Vagina (tissue), 2 donors: Measurements from ENCODE around the gene TEX13D. TPM values are rescaled to one million over a fixed set of nuclear protein-coding genes. Genes with fewer than 3 reads are reported as not detected.
A peak's percentile ranks its signal among the peaks of the same experiment; 100 is the strongest.

Source experiments
- DNase-seq, 2 donors: peaks; one replicate each; pipeline ENCODE4 v3.0.0-alpha.2; 2017; ENCODE audit errors: extremely low spot score in 2 of 2
- H3K27ac ChIP-seq: fragments of 200-600 bp; sonication (generic); one replicate; pipeline ENCODE4 v1.5.1; 2019
- H3K27me3 ChIP-seq: fragments of 200-600 bp; sonication (generic); one replicate; pipeline ENCODE4 v1.5.1; 2019
- H3K36me3 ChIP-seq, 2 donors: fragments of 200-600 bp; sonication (generic); one replicate each; pipeline ENCODE4 v1.5.1; 2017 to 2019
- H3K4me1 ChIP-seq: fragments of 200-600 bp; sonication (generic); one replicate; pipeline ENCODE4 v1.5.1; 2019
- H3K4me3 ChIP-seq, 2 donors: fragments of 200-600 bp; sonication (generic); 1 replicate in 1 of 2; 2 replicates in 1 of 2; pipeline ENCODE4 v1.5.1; 2016 to 2019
- H3K9me3 ChIP-seq: fragments of 200-600 bp; sonication (generic); one replicate; pipeline ENCODE4 v1.5.1; 2019
- CTCF ChIP-seq, 3 experiments: fragments of 450-650 bp in 2 of 3; fragments of 200-600 bp in 1 of 3; sonication (generic) in 1 of 3; IDR thresholded peaks; one replicate each; pipeline ENCODE4 v1.5.1; 2017 to 2019; ENCODE audit warnings: antibody characterized with exemption in 3 of 3, mild to moderate bottlenecking in 2 of 3, moderate library complexity in 2 of 3
- POLR2A ChIP-seq, 2 donors: fragments of 450-650 bp; IDR thresholded peaks; one replicate each; pipeline ENCODE4 v1.6.1; 2017; ENCODE audit warnings: antibody characterized with exemption in 2 of 2, mild to moderate bottlenecking in 2 of 2, moderate library complexity in 2 of 2
- POLR2AphosphoS5 ChIP-seq, 2 donors: sonication (generic); formaldehyde crosslinking; IDR thresholded peaks; one replicate each; pipeline ENCODE4 v1.9.0; 2017; ENCODE audit warnings: antibody characterized with exemption in 2 of 2, mild to moderate bottlenecking in 2 of 2, low read depth in 1 of 2; ENCODE audit not compliant: insufficient read depth in 1 of 2
- intact Hi-C: fragments of 100-400 bp; cut with DNase I; formaldehyde crosslinking; loops from one replicate; pipeline ENCODE4 v1.15.1; 2023
- total RNA-seq: library from RNA; depleted of rRNA; stranded (reverse); fragments of >200 nt; gene quantifications from one replicate; pipeline ENCODE4 v1.2.3, GENCODE V29; 2016

TEX13D gene
- total RNA-seq, 1 donor from 2014 or later: not detected

GRCh38 chrX:124347242-124347641 lies 14.8 kb downstream of the TEX13D start:
- no peak for DNase-seq
- Histone ChIP-seq H3K27me3 (no peaks in the 10 kb centered on the region), H3K27ac (no peak overlapping the region), H3K4me1 (no peaks in the 10 kb centered on the region), H3K36me3 (no peaks in the 10 kb centered on the region), H3K9me3 (no peaks in the 10 kb centered on the region), H3K4me3 (peak overlapping the region in 1 of 2 donors; percentile 11)
- no peak for TF ChIP-seq POLR2A (IDR thresholded peaks at IDR 0.05)
- TF ChIP-seq POLR2AphosphoS5 (IDR thresholded peaks at IDR 0.05; ENCODE audit: insufficient read depth in 1 of 2, low read depth in 1 of 2): no peak
- no peak for TF ChIP-seq CTCF (IDR thresholded peaks at IDR 0.05)
- intact Hi-C loops: no loop called here

- no peak for DNase-seq
- Histone ChIP-seq H3K9me3 (no peaks in the 10 kb centered on the region), H3K4me1 (no peaks in the 10 kb centered on the region), H3K4me3 (no peak overlapping the region), H3K27ac (no peak overlapping the region), H3K36me3 (no peaks in the 10 kb centered on the region), H3K27me3 (no peaks in the 10 kb centered on the region)
- no peak for TF ChIP-seq POLR2A (IDR thresholded peaks at IDR 0.05)
- no peak for TF ChIP-seq CTCF (IDR thresholded peaks at IDR 0.05)
- no peak for TF ChIP-seq POLR2AphosphoS5 (IDR thresholded peaks at IDR 0.05; ENCODE audit: insufficient read depth in 1 of 2, low read depth in 1 of 2)
- intact Hi-C loops: no loop called here
Measured at GRCh38 chrX:124348182-124348581, 15.7 kb downstream of the TEX13D start.

GRCh38 chrX:124348885-124349453 lies 16.5 kb downstream of the TEX13D start:
- H3K27me3 ChIP-seq: no peaks in the 10 kb centered on the region
- no peaks in the 10 kb centered on the region for H3K4me1 ChIP-seq
- no peak overlapping the region for H3K27ac ChIP-seq
- no peak for DNase-seq
- H3K9me3 ChIP-seq: no peaks in the 10 kb centered on the region
- H3K36me3 ChIP-seq: no peaks in the 10 kb centered on the region
- TF ChIP-seq POLR2AphosphoS5 (IDR thresholded peaks at IDR 0.05; ENCODE audit: insufficient read depth in 1 of 2, low read depth in 1 of 2) (no peak), CTCF (IDR thresholded peaks at IDR 0.05) (no peak), POLR2A (IDR thresholded peaks at IDR 0.05) (no peak)
- intact Hi-C loops: no loop called here
- no peak overlapping the region for H3K4me3 ChIP-seq

DNA sequence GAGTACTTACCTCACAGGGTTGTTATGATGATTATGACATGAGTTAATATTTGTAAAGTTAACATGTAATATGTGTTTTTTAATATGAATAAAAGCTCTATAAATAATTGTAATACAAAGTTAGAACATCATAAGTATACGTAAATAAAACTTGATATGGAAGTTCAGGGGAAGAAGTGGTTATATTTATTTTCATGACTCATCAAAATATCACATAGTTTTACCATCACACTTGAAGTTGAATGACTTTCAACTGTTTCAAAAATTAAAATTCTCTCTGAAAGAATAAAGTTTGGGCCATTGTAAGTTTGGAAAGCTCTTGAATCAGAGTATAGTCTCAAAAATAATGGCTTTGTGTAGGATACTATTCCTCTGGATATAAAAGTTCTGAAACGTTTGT lies 22.2 kb downstream of the TEX13D start:
- Histone ChIP-seq H3K4me1 (no peaks in the 10 kb centered on the region), H3K27me3 (no peaks in the 10 kb centered on the region), H3K9me3 (no peaks in the 10 kb centered on the region), H3K27ac (no peak overlapping the region), H3K4me3 (no peak overlapping the region), H3K36me3 (no peaks in the 10 kb centered on the region)
- DNase-seq: no peak
- intact Hi-C loops: no loop called here
- TF ChIP-seq CTCF (IDR thresholded peaks at IDR 0.05): no peak
- no peak for TF ChIP-seq POLR2A (IDR thresholded peaks at IDR 0.05)
- no peak for TF ChIP-seq POLR2AphosphoS5 (IDR thresholded peaks at IDR 0.05; ENCODE audit: insufficient read depth in 1 of 2, low read depth in 1 of 2)

GRCh38 chrX:124358800-124359383 lies 26.4 kb downstream of the TEX13D start:
- Histone ChIP-seq H3K27ac (no peak overlapping the region), H3K36me3 (no peaks in the 10 kb centered on the region), H3K27me3 (no peaks in the 10 kb centered on the region), H3K9me3 (no peaks in the 10 kb centered on the region), H3K4me1 (no peaks in the 10 kb centered on the region), H3K4me3 (no peak overlapping the region)
- intact Hi-C loops: no loop called here
- no peak for DNase-seq
- TF ChIP-seq CTCF (IDR thresholded peaks at IDR 0.05) (no peak), POLR2AphosphoS5 (IDR thresholded peaks at IDR 0.05; ENCODE audit: insufficient read depth in 1 of 2, low read depth in 1 of 2) (no peak), POLR2A (IDR thresholded peaks at IDR 0.05) (no peak)
